WTC11 (cell line): ENCODE measurements around the gene PDCL2. TPM values are rescaled to one million over a fixed set of nuclear protein-coding genes. Genes with fewer than 3 reads are reported as not detected.

ENCODE experiments used
- ATAC-seq: fragments of 200-7000 bp; cut with Tn5 transposase; 2 replicates; pipeline ENCODE4 v1.10.0; 2021; ENCODE audit warnings: mild to moderate bottlenecking, moderate library complexity
- CTCF ChIA-PET: fragments of 300-600 bp; sonication (Branson Sonifier 250); formaldehyde crosslinking; loops from one replicate; lab custom pipeline; 2021; ENCODE audit warnings: antibody characterized with exemption; lab: Charles Lee
- POLR2A ChIA-PET: fragments of 350-600 bp; sonication (Branson Sonifier 250); formaldehyde crosslinking; loops from one replicate; lab custom pipeline; 2021; ENCODE audit warnings: antibody characterized with exemption; lab: Charles Lee
- DNase-seq: peaks from one replicate; pipeline ENCODE4 v3.0.0; 2021; ENCODE audit warnings: low spot score
- H3K27ac Mint-ChIP-seq: 2 replicates; pipeline ENCODE4 v1.8.0; 2021; ENCODE audit warnings: mixed read lengths
- H3K27me3 Mint-ChIP-seq: 2 replicates; pipeline ENCODE4 v1.8.0; 2021; ENCODE audit warnings: low read depth, mild to moderate bottlenecking, moderate library complexity, mixed read lengths
- H3K36me3 Mint-ChIP-seq: 2 replicates; pipeline ENCODE4 v1.8.0; 2021; ENCODE audit warnings: mixed read lengths
- H3K4me1 Mint-ChIP-seq: 2 replicates; pipeline ENCODE4 v1.8.0; 2022; ENCODE audit warnings: mixed read lengths
- H3K4me3 Mint-ChIP-seq: 2 replicates; pipeline ENCODE4 v1.8.0; 2021; ENCODE audit warnings: mild to moderate bottlenecking, moderate library complexity, mixed read lengths
- H3K9me3 Mint-ChIP-seq: 2 replicates; pipeline ENCODE4 v1.8.0; 2021; ENCODE audit warnings: mixed read lengths
- CREB1 ChIP-seq: sonication (generic); formaldehyde crosslinking; IDR thresholded peaks from 2 replicates; pipeline ENCODE4 v1.8.0; 2023; ENCODE audit warnings: mild to moderate bottlenecking, missing genetic modification reagents
- E2F4 ChIP-seq: sonication (generic); formaldehyde crosslinking; IDR thresholded peaks from 2 replicates; pipeline ENCODE4 v1.8.1; 2022; ENCODE audit warnings: low read depth, mild to moderate bottlenecking, moderate library complexity, missing genetic modification reagents, borderline replicate concordance
- FOXK1 ChIP-seq: sonication (generic); formaldehyde crosslinking; IDR thresholded peaks from 2 replicates; pipeline ENCODE4 v1.8.0; 2022; ENCODE audit warnings: mild to moderate bottlenecking, moderate library complexity, missing genetic modification reagents
- JAZF1 ChIP-seq: fragments of 250-450 bp; sonication (Bioruptor Pico); IDR thresholded peaks from 2 replicates; pipeline ENCODE4 v1.9.0; 2021; ENCODE audit warnings: moderate library complexity, mild to moderate bottlenecking, inconsistent platforms
- NFE2L1 ChIP-seq: sonication (generic); formaldehyde crosslinking; IDR thresholded peaks from 2 replicates; pipeline ENCODE4 v1.8.1; 2023; ENCODE audit warnings: missing genetic modification reagents
- SMAD3 ChIP-seq: sonication (generic); formaldehyde crosslinking; IDR thresholded peaks from 2 replicates; pipeline ENCODE4 v1.8.0; 2022; ENCODE audit warnings: missing genetic modification reagents, mild to moderate bottlenecking, borderline replicate concordance
- SMAD4 ChIP-seq: sonication (generic); formaldehyde crosslinking; IDR thresholded peaks from 2 replicates; pipeline ENCODE4 v1.8.0; 2022; ENCODE audit warnings: mild to moderate bottlenecking, missing genetic modification reagents
- TEAD1 ChIP-seq: sonication (generic); formaldehyde crosslinking; IDR thresholded peaks from 2 replicates; pipeline ENCODE4 v1.8.0; 2022; ENCODE audit warnings: mild to moderate bottlenecking, missing genetic modification reagents
- TEAD4 ChIP-seq: sonication (generic); formaldehyde crosslinking; IDR thresholded peaks from 2 replicates; pipeline ENCODE4 v1.8.0; 2022; ENCODE audit warnings: mild to moderate bottlenecking, missing genetic modification reagents
- USF1 ChIP-seq: sonication (generic); formaldehyde crosslinking; IDR thresholded peaks from 2 replicates; pipeline ENCODE4 v1.8.0; 2022; ENCODE audit warnings: mild to moderate bottlenecking, missing genetic modification reagents
- ZNF121 ChIP-seq: sonication (generic); formaldehyde crosslinking; IDR thresholded peaks from 2 replicates; pipeline ENCODE4 v1.8.0; 2023; ENCODE audit warnings: missing genetic modification reagents
- ZNF138 ChIP-seq: sonication (generic); formaldehyde crosslinking; conservative IDR thresholded peaks from 2 replicates; pipeline ENCODE4 v1.8.1; 2022; ENCODE audit warnings: mild to moderate bottlenecking, moderate library complexity, missing genetic modification reagents
- ZNF671 ChIP-seq: fragments of 250-450 bp; sonication (Bioruptor Pico); IDR thresholded peaks from 2 replicates; pipeline ENCODE4 v1.8.0; 2021; ENCODE audit warnings: mild to moderate bottlenecking
- total RNA-seq: library from RNA; stranded (reverse); gene quantifications from 3 replicates; pipeline ENCODE4 v1.2.3, GENCODE V29; 2021
- TF ChIP-seq, protein P1 (sequence below): sonication (generic); formaldehyde crosslinking; IDR thresholded peaks from 2 replicates; pipeline ENCODE4 v1.8.0; 2023; ENCODE audit warnings: missing genetic modification reagents, mild to moderate bottlenecking, borderline replicate concordance
- TF ChIP-seq, protein P2 (sequence below): fragments of 250-450 bp; sonication (Bioruptor Pico); conservative IDR thresholded peaks from 2 replicates; pipeline ENCODE4 v1.9.0; 2021; ENCODE audit warnings: mild to moderate bottlenecking
- TF ChIP-seq, protein P3 (sequence below): fragments of 250-450 bp; sonication (Bioruptor Pico); IDR thresholded peaks from 2 replicates; pipeline ENCODE4 v1.9.0; 2021; ENCODE audit warnings: mild to moderate bottlenecking
- TF ChIP-seq, protein P4 (sequence below): fragments of 250-450 bp; sonication (Bioruptor Pico); IDR thresholded peaks from 2 replicates; pipeline ENCODE4 v1.8.0; 2021; ENCODE audit warnings: mild to moderate bottlenecking
- TF ChIP-seq, protein P5 (sequence below): fragments of 250-450 bp; sonication (Bioruptor Pico); IDR thresholded peaks from 2 replicates; pipeline ENCODE4 v2.1.2; 2022; ENCODE audit warnings: mild to moderate bottlenecking, moderate library complexity

The PDCL2 gene
- total RNA-seq, 1 experiment from 2014 or later = not detected

DNA sequence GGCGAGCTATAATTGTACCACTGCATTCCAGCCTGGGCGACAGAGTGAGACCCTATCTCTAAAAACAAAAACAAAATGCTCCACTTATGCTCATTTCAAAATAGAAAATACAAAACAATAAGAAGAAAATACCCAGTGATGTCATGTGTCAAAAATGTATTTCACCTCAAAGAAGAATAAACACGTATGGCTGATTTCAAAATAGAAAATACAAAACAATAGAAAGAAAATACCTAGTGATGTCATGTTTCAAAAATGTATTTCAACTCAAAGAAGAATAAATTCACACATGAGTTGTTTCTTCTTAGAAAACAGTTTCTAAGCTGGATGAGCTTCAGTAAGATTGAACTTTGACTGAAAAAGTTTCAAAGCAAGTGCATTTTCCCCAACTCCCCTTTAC lies 20.3 kb upstream of the PDCL2 start (continued):
- no peak for TF ChIP-seq E2F4
- TF ChIP-seq USF1 (CRISPR knock-in tag) = no peak
- no peak for TF ChIP-seq SMAD3 (CRISPR knock-in tag)

DNA sequence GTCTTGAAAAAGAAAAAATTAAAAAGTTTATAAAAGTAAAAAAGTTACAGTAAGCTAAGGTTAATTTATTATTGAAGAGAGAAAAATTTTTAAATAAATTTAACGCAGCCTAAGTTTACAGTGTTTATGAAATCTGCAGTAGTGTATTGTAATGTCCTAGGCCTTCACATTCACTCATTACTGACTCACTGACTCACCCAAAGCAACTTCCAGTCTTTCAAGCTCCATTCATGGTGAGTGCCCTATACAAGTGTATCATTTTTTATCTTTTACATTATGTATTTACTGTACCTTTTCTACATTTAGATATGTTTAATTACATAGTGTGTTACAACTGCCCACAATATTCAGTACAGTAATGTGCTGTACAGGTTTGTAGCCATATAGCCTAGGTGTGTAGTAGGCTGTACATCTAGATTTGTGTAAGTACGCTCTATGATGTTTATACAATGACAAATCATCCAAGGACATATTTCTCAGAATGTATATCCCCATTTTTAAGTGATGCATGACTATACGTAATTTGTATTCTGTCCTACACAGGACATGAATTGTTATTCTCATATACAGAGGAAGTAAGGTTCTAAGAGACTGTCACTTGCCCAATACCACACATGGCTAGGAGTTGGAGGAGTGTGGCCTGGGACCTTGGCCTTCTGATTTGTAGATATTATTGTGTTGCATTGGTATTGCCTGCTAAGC lies 19.5 kb upstream of the PDCL2 start:
- Mint-ChIP-seq H3K27me3 (no peaks in the 10 kb centered on the region), H3K9me3 (no peaks in the 10 kb centered on the region), H3K4me1 (peaks cover 11% of the 10 kb centered on the region), H3K4me3 (no peak overlapping the region), H3K36me3 (no peaks in the 10 kb centered on the region; the same call in 1 of the 2 replicates)
- ChIA-PET POLR2A (no interaction called here), CTCF (no interaction called here)
- DNase-seq = no peak
- no peak for TF ChIP-seq ZNF138
- TF ChIP-seq FOXK1 (CRISPR knock-in tag) = no peak
- no peak for TF ChIP-seq TEAD4 (CRISPR knock-in tag)
- TF ChIP-seq, protein P1, sequence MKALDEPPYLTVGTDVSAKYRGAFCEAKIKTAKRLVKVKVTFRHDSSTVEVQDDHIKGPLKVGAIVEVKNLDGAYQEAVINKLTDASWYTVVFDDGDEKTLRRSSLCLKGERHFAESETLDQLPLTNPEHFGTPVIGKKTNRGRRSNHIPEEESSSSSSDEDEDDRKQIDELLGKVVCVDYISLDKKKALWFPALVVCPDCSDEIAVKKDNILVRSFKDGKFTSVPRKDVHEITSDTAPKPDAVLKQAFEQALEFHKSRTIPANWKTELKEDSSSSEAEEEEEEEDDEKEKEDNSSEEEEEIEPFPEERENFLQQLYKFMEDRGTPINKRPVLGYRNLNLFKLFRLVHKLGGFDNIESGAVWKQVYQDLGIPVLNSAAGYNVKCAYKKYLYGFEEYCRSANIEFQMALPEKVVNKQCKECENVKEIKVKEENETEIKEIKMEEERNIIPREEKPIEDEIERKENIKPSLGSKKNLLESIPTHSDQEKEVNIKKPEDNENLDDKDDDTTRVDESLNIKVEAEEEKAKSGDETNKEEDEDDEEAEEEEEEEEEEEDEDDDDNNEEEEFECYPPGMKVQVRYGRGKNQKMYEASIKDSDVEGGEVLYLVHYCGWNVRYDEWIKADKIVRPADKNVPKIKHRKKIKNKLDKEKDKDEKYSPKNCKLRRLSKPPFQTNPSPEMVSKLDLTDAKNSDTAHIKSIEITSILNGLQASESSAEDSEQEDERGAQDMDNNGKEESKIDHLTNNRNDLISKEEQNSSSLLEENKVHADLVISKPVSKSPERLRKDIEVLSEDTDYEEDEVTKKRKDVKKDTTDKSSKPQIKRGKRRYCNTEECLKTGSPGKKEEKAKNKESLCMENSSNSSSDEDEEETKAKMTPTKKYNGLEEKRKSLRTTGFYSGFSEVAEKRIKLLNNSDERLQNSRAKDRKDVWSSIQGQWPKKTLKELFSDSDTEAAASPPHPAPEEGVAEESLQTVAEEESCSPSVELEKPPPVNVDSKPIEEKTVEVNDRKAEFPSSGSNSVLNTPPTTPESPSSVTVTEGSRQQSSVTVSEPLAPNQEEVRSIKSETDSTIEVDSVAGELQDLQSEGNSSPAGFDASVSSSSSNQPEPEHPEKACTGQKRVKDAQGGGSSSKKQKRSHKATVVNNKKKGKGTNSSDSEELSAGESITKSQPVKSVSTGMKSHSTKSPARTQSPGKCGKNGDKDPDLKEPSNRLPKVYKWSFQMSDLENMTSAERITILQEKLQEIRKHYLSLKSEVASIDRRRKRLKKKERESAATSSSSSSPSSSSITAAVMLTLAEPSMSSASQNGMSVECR (CRISPR knock-in tag) = no peak
- TF ChIP-seq ZNF121 (CRISPR knock-in tag) = no peak
- TF ChIP-seq, all 79 proteins: peak for 0
- no peak overlapping the region for H3K27ac Mint-ChIP-seq
- ATAC-seq = no peak

DNA sequence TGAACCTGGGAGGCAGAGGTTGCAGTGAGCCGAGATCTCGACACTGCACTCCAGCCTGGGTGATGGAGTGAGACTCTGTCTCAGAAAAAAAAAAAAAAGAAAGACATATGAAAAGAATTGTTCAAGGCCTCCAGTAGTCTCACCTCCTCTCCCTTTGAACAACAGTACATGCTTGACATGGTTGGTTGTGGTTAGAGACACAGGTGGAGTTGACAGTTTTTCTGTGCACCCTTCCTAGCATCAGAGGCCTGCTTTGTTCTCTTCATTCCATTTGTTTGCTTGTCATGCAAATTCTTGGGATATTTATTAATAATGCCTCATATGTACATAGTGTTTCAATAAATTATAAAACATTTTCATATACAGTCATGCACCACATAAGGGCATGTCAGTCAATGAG lies 18.3 kb upstream of the PDCL2 start:
- H3K36me3 Mint-ChIP-seq = no peaks in the 10 kb centered on the region; the same call in 1 of the 2 replicates
- H3K27ac Mint-ChIP-seq = no peak overlapping the region
- ATAC-seq (no peak), DNase-seq (no peak)
- H3K4me3 Mint-ChIP-seq = no peak overlapping the region
- H3K9me3 Mint-ChIP-seq = no peaks in the 10 kb centered on the region
- ChIA-PET CTCF (interaction anchor here (1.4 kb wide), 1 partner anchor 25 kb away, joined by 4 read pairs; the partner anchor contains the start of gene NMU), POLR2A (no interaction called here)
- H3K27me3 Mint-ChIP-seq = no peaks in the 10 kb centered on the region
- H3K4me1 Mint-ChIP-seq = peaks cover 11% of the 10 kb centered on the region
- TF ChIP-seq CREB1 (CRISPR knock-in tag) = no peak
- no peak for TF ChIP-seq FOXK1 (CRISPR knock-in tag)
- TF ChIP-seq, protein P2, sequence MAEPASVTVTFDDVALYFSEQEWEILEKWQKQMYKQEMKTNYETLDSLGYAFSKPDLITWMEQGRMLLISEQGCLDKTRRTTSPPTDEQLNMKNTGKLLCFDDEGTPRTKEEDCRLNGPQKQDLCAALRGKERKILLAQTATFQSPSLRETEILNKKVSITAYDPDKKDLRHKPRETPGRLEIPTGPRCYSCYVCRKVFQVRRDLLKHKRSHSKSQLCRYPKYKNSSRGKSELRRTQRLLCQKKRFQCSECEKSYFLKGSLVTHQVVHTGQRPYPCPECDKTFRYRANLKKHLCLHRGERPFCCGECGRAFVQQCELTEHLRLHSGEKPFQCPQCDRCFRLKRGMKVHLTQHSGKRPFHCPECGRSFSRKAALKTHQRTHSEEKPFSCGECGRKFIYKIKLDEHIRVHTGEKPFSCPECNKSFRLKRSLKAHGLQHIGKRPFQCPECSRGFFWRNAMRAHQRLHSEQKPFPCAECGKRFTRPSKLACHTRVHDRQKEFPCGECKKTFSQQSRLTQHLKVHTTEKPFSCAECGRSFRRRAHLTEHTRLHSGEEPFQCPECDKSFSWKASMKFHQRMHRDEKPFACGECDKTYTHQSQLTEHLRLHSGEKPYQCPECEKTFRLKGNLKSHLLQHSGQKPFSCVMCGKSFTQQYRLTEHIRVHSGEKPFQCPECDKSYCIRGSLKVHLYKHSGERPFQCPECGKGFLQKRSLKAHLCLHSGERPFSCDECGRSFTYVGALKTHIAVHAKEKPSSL (CRISPR knock-in tag) = no peak
- TF ChIP-seq TEAD1 = no peak
- no peak for TF ChIP-seq ZNF121 (CRISPR knock-in tag)
- TF ChIP-seq, protein P3, sequence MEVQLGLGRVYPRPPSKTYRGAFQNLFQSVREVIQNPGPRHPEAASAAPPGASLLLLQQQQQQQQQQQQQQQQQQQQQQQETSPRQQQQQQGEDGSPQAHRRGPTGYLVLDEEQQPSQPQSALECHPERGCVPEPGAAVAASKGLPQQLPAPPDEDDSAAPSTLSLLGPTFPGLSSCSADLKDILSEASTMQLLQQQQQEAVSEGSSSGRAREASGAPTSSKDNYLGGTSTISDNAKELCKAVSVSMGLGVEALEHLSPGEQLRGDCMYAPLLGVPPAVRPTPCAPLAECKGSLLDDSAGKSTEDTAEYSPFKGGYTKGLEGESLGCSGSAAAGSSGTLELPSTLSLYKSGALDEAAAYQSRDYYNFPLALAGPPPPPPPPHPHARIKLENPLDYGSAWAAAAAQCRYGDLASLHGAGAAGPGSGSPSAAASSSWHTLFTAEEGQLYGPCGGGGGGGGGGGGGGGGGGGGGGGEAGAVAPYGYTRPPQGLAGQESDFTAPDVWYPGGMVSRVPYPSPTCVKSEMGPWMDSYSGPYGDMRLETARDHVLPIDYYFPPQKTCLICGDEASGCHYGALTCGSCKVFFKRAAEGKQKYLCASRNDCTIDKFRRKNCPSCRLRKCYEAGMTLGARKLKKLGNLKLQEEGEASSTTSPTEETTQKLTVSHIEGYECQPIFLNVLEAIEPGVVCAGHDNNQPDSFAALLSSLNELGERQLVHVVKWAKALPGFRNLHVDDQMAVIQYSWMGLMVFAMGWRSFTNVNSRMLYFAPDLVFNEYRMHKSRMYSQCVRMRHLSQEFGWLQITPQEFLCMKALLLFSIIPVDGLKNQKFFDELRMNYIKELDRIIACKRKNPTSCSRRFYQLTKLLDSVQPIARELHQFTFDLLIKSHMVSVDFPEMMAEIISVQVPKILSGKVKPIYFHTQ (CRISPR knock-in tag) = no peak
- TF ChIP-seq NFE2L1 (CRISPR knock-in tag) = no peak
- TF ChIP-seq JAZF1 (CRISPR knock-in tag) = no peak
- TF ChIP-seq, protein P4, sequence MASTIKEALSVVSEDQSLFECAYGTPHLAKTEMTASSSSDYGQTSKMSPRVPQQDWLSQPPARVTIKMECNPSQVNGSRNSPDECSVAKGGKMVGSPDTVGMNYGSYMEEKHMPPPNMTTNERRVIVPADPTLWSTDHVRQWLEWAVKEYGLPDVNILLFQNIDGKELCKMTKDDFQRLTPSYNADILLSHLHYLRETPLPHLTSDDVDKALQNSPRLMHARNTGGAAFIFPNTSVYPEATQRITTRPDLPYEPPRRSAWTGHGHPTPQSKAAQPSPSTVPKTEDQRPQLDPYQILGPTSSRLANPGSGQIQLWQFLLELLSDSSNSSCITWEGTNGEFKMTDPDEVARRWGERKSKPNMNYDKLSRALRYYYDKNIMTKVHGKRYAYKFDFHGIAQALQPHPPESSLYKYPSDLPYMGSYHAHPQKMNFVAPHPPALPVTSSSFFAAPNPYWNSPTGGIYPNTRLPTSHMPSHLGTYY = no peak
- TF ChIP-seq, protein P5, sequence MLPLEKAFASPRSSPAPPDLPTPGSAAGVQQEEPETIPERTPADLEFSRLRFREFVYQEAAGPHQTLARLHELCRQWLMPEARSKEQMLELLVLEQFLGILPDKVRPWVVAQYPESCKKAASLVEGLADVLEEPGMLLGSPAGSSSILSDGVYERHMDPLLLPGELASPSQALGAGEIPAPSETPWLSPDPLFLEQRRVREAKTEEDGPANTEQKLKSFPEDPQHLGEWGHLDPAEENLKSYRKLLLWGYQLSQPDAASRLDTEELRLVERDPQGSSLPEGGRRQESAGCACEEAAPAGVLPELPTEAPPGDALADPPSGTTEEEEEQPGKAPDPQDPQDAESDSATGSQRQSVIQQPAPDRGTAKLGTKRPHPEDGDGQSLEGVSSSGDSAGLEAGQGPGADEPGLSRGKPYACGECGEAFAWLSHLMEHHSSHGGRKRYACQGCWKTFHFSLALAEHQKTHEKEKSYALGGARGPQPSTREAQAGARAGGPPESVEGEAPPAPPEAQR (CRISPR knock-in tag) = no peak
- TF ChIP-seq SMAD4 (CRISPR knock-in tag) = no peak
- no peak for TF ChIP-seq ZNF671 (CRISPR knock-in tag)
